ENCODE data around the gene DNAH3. TPM values are rescaled to one million over a fixed set of nuclear protein-coding genes. Genes with fewer than 3 reads are reported as not detected.

The DNAH3 gene
- total RNA-seq, 1 donor from 2014 or later: not detected

- H3K27ac Mint-ChIP-seq: peak overlapping the region; percentile 99
- no peaks in the 10 kb centered on the region for H3K9me3 Mint-ChIP-seq
- no peak for TF ChIP-seq CTCF (conservative IDR thresholded peaks at IDR 0.05)
- peak overlapping the region; percentile 94 for H3K4me3 Mint-ChIP-seq
- no peak for DNase-seq (ENCODE audit: extremely low spot score, unreplicated experiment)
- peaks cover 23% of the 10 kb centered on the region for H3K36me3 Mint-ChIP-seq
- H3K4me1 Mint-ChIP-seq (ENCODE audit: unreplicated experiment): peaks cover 42% of the 10 kb centered on the region
- H3K27me3 Mint-ChIP-seq: no peaks in the 10 kb centered on the region
Observed at GRCh38 chr16:20899071-20899470, 251.6 kb downstream of the DNAH3 start.

GRCh38 chr16:20897922-20898321 is 252.7 kb downstream of the DNAH3 start:
- peak overlapping the region; percentile 14 for H3K27ac Mint-ChIP-seq
- H3K4me3 Mint-ChIP-seq: peak overlapping the region; percentile 94
- DNase-seq (ENCODE audit: extremely low spot score, unreplicated experiment): no peak
- peaks cover 37% of the 10 kb centered on the region for H3K4me1 Mint-ChIP-seq (ENCODE audit: unreplicated experiment)
- TF ChIP-seq CTCF (conservative IDR thresholded peaks at IDR 0.05): no peak
- no peaks in the 10 kb centered on the region for H3K9me3 Mint-ChIP-seq
- no peaks in the 10 kb centered on the region for H3K27me3 Mint-ChIP-seq
- peaks cover 27% of the 10 kb centered on the region for H3K36me3 Mint-ChIP-seq

- Mint-ChIP-seq H3K4me1 (ENCODE audit: unreplicated experiment) (peaks cover 33% of the 10 kb centered on the region), H3K4me3 (peak overlapping the region; percentile 94), H3K36me3 (peaks cover 27% of the 10 kb centered on the region), H3K27me3 (no peaks in the 10 kb centered on the region), H3K27ac (peak overlapping the region; percentile 14), H3K9me3 (no peaks in the 10 kb centered on the region)
- no peak for DNase-seq (ENCODE audit: extremely low spot score, unreplicated experiment)
- TF ChIP-seq CTCF (conservative IDR thresholded peaks at IDR 0.05): no peak
Observed at GRCh38 chr16:20897253-20897897, 253.3 kb downstream of the DNAH3 start.

DNA sequence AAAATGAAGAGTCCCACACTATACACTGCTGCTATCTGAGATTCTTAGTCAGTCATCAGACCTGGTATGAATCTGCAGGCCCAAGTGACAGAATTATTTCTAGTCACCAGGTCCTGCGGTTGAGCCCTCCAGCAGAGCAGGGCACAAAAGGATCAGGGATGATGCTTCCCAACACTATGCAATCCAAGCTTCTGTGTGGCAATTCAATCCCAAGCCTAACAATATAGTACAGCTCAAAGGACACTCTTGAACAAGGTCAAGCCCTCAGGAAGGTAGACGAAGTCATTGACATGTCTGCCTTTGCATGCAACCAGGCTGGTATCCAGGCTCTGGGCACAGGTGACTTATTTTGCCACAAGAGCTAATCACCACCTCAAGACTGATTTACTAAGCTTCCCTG is 256.3 kb downstream of the DNAH3 start:
- Mint-ChIP-seq H3K27me3 (no peaks in the 10 kb centered on the region), H3K36me3 (peaks cover 30% of the 10 kb centered on the region), H3K27ac (no peak overlapping the region), H3K4me3 (no peak overlapping the region), H3K4me1 (ENCODE audit: unreplicated experiment) (peaks cover 23% of the 10 kb centered on the region), H3K9me3 (no peaks in the 10 kb centered on the region)
- DNase-seq (ENCODE audit: extremely low spot score, unreplicated experiment): no peak
- no peak for TF ChIP-seq CTCF (conservative IDR thresholded peaks at IDR 0.05)

DNA sequence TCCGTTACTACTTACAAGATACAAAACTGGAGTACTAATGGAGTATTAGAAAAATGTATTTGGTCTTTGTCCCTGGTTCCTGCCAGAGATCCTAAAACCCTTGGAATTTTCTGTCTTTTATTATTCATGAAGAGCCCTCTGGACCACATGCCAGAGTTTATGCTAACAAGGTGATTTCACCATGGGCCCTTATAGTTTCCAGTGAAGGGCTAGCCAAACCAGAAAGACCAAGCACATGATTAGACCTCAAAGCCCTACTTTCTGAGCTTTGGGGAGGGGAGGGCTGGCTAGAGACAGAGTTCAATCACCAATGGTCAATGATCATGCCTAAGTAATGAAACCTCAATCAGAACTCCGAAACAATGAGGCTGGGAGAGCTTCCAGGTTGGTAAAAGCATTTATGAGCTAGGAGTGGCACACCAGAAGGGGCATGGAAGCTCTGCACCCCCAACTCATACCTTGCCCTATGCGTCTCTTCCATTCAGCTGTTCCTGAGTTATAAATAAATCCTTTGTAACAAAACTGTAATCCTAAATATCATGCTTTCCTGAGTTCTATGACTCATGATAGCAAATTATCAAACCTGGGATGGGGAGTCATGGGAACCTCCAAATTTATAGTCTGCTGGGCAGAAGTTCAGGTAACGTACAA is 260.9 kb downstream of the DNAH3 start:
- H3K27me3 Mint-ChIP-seq: no peaks in the 10 kb centered on the region
- peaks cover 4% of the 10 kb centered on the region for H3K4me1 Mint-ChIP-seq (ENCODE audit: unreplicated experiment)
- H3K9me3 Mint-ChIP-seq: no peaks in the 10 kb centered on the region
- no peak overlapping the region for H3K4me3 Mint-ChIP-seq
- H3K36me3 Mint-ChIP-seq: peaks cover 20% of the 10 kb centered on the region
- no peak for DNase-seq (ENCODE audit: extremely low spot score, unreplicated experiment)
- no peak for TF ChIP-seq CTCF (conservative IDR thresholded peaks at IDR 0.05)
- peak overlapping the region; percentile 55 for H3K27ac Mint-ChIP-seq

Data from type B pancreatic cell (in vitro differentiated cells).